Heart left ventricle (tissue), 16 donors: Measurements from ENCODE around the gene KRT81. TPM values are rescaled to one million over a fixed set of nuclear protein-coding genes. Genes with fewer than 3 reads are reported as not detected.

Experiments
- ATAC-seq, 4 donors: fragments of 200-7000 bp; cut with Tn5 transposase; one replicate each; pipeline ENCODE4 v1.9.1; 2020 to 2022; ENCODE audit warnings: moderate library complexity in 4 of 4, mild to moderate bottlenecking in 3 of 4, moderate number of reproducible peaks in 1 of 4
- DNase-seq, 5 donors: peaks; one replicate each; pipeline ENCODE4 v3.0.0-alpha.2; 2020
- H3K27ac ChIP-seq, 12 donors: fragments of 200-600 bp; sonication (generic) in 4 of 12; one replicate each; pipeline versions ENCODE4 v1.5.0 to v1.8.0; 2016 to 2022; ENCODE audit warnings: mild to moderate bottlenecking in 2 of 12
- H3K27me3 ChIP-seq, 9 donors: fragments of 200-600 bp; sonication (generic) in 2 of 9; one replicate each; pipeline versions ENCODE4 v1.5.1 to v1.8.0; 2016 to 2022; ENCODE audit warnings: mild to moderate bottlenecking in 3 of 9
- H3K36me3 ChIP-seq, 9 donors: fragments of 200-600 bp; sonication (generic) in 2 of 9; one replicate each; pipeline versions ENCODE4 v1.5.0 to v1.8.0; 2018 to 2022; ENCODE audit warnings: mild to moderate bottlenecking in 2 of 9
- H3K4me1 ChIP-seq, 12 donors: fragments of 200-600 bp; sonication (generic) in 4 of 12; one replicate each; pipeline versions ENCODE4 v1.5.0 to v1.8.0; 2016 to 2022; ENCODE audit warnings: mild to moderate bottlenecking in 3 of 12
- H3K4me3 ChIP-seq, 12 donors: fragments of 200-600 bp; sonication (generic) in 4 of 12; one replicate each; pipeline versions ENCODE4 v1.5.0 to v1.8.0; 2017 to 2022; ENCODE audit warnings: mild to moderate bottlenecking in 9 of 12, moderate library complexity in 4 of 12
- H3K9me3 ChIP-seq, 12 donors: fragments of 200-600 bp; sonication (generic) in 4 of 12; one replicate each; pipeline versions ENCODE4 v1.5.0 to v1.8.0; 2016 to 2022; ENCODE audit warnings: mild to moderate bottlenecking in 1 of 12
- POLR2A ChIP-seq, 2 donors: fragments of 450-650 bp; IDR thresholded peaks; one replicate each; pipeline ENCODE4 v1.6.1; 2017; ENCODE audit warnings: antibody characterized with exemption in 2 of 2, mild to moderate bottlenecking in 2 of 2, moderate library complexity in 2 of 2
- WGBS, 4 donors: extraction: QIAGEN DNeasy Blood & Tissue Kit in 2 of 4; methylation state at CpG; one replicate each; pipeline versions ENCODE4 v1.1.5 to v1.1.7; 2013 to 2018; 5-methylcytosine and 5-hydroxymethylcytosine counted together
- intact Hi-C, 10 donors: fragments of 100-400 bp; cut with DNase I; formaldehyde crosslinking; loops; one replicate each; pipeline versions ENCODE4 v1.11.1 to v1.14.2; 2022
- polyA plus RNA-seq, 2 donors: library from polyadenylated mRNA; stranded (reverse); fragments of 200-250 nt; gene quantifications; one replicate each; pipeline ENCODE4 v1.2.3, GENCODE V29; 2013
- total RNA-seq, 9 donors: library from RNA; depleted of rRNA in 2 of 9; stranded (reverse); fragments of >200 nt in 2 of 9; fragmentation: NEBNext Ultra II Directional in 3 of 9; extraction: Animal tissue kit (Norgen Biotek cat#: 25700) in 3 of 9; gene quantifications; one replicate each; pipeline versions ENCODE4 v1.1.0 to v1.2.4, GENCODE V29; 2016 to 2023
- TF ChIP-seq, protein P1 (sequence below), 12 donors: fragments of 200-600 bp; sonication (generic) in 4 of 12; IDR thresholded peaks; one replicate each; pipeline versions ENCODE4 v1.5.0 to v1.8.0; 2018 to 2022; ENCODE audit warnings: antibody characterized with exemption in 12 of 12, mild to moderate bottlenecking in 5 of 12
- donor health status: ischemic (EF 13 %, LVEDD 7.1; RV severe dilation, severe dysfunction).
- donor health status: healthy with polysubstance abuse.
- donor health status: DM: no; HTN: yes; CAD: no.
- donor health status: DM: no; HTN: no; CAD: no.
- donor health status: ischemic (EF 25% LVEDD 6.9; RV normal size, moderate dysfunction).
- donor health status: ischemic (EF 25% LVEDD 5.7; RV mildly dilated, moderate dysfunction).
- donor health status: healthy.
- donor health status: DM: yes; HTN: yes; CAD: no.
- donor health status: ischemic (EF 35%, LVEDD 5.7; RV mildly dilated, moderate dysfunction).
- donor health status: nonischemic (EF 11% LVEDD 7.7; RV severe dilation, severe dysfunction).
- donor health status: DM: yes; HTN: yes; CAD: no.
- donor health status: PGD.
- donor health status: ischemic (EF 29% LVEDD 5.4; RV normal size, mild dysfunction).
- donor health status: nonischemic (EF 23%, LVEDD 6.1; RV moderate dilation, normal function).

Gene KRT81
- total and polyA plus RNA-seq, 11 donors, result not detected

DNA sequence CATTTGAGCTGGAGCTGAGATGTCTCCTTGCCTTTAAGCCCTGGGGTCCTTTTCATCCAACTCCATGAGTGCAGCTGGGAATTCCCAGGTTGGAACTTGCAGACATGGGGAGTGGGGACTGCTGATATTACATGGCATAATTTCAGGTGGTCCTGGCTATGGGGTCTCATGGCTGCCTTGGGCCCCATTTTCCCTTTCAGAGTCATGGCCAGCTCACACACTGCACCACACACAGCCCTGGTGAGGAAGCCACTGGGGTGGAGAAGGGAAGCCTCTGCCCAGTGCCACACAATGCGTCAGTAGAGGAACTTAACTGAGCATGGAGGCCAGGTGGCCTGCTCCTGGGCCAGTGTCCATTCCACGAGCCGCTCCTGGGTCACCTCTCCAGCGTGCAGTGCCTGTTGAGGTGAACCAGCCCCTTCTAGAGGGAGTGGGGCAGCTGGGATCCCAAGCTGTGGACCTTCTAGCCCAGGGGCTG lies 34.2 kb downstream of the KRT81 start:
- H3K27me3 ChIP-seq, result peaks cover 12 to 71% (median 39%) of the 10 kb centered on the region in 9 donors
- H3K9me3 ChIP-seq, result no peaks in the 10 kb centered on the region
- H3K4me1 ChIP-seq, result peaks cover 0 to 13% (median 1%) of the 10 kb centered on the region in 12 donors
- 88 to 93% (median 90%) methylated on average over 3 to 4 of the region's 4 CpGs for WGBS, 4 donors
- no peak overlapping the region for H3K4me3 ChIP-seq
- H3K27ac ChIP-seq, result no peak overlapping the region
- DNase-seq, result no peak
- TF ChIP-seq, protein P1, sequence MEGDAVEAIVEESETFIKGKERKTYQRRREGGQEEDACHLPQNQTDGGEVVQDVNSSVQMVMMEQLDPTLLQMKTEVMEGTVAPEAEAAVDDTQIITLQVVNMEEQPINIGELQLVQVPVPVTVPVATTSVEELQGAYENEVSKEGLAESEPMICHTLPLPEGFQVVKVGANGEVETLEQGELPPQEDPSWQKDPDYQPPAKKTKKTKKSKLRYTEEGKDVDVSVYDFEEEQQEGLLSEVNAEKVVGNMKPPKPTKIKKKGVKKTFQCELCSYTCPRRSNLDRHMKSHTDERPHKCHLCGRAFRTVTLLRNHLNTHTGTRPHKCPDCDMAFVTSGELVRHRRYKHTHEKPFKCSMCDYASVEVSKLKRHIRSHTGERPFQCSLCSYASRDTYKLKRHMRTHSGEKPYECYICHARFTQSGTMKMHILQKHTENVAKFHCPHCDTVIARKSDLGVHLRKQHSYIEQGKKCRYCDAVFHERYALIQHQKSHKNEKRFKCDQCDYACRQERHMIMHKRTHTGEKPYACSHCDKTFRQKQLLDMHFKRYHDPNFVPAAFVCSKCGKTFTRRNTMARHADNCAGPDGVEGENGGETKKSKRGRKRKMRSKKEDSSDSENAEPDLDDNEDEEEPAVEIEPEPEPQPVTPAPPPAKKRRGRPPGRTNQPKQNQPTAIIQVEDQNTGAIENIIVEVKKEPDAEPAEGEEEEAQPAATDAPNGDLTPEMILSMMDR (IDR thresholded peaks at IDR 0.05), result no peak
- TF ChIP-seq POLR2A (IDR thresholded peaks at IDR 0.05), result no peak
- no peaks in the 10 kb centered on the region for H3K36me3 ChIP-seq
- ATAC-seq, result peak in 1 of 4 donors; percentile 18
- intact Hi-C loops, result no loop called here

DNA sequence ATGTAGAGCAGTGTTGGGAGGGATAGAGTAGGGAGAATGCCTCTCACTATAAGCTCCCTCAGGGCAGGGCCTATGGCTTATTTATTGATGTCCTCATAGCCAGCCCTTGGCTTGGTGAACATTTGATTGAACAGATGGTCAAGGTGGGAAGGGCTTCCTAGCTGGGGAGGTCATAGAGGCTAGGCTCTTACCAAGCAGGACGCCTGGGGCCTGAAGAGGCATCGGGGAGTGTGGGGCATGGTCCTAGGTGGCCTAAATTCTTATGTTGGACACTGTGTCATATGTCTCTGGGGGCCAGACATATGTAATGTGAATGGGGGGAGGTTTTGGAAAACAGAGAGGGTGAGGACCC lies 34.8 kb downstream of the KRT81 start:
- no peak for TF ChIP-seq POLR2A (IDR thresholded peaks at IDR 0.05)
- TF ChIP-seq, protein P1 (IDR thresholded peaks at IDR 0.05), result no peak
- WGBS, 4 donors, result 39 to 85% (median 65%) methylated on average over 2 of the region's 2 CpGs

DNA sequence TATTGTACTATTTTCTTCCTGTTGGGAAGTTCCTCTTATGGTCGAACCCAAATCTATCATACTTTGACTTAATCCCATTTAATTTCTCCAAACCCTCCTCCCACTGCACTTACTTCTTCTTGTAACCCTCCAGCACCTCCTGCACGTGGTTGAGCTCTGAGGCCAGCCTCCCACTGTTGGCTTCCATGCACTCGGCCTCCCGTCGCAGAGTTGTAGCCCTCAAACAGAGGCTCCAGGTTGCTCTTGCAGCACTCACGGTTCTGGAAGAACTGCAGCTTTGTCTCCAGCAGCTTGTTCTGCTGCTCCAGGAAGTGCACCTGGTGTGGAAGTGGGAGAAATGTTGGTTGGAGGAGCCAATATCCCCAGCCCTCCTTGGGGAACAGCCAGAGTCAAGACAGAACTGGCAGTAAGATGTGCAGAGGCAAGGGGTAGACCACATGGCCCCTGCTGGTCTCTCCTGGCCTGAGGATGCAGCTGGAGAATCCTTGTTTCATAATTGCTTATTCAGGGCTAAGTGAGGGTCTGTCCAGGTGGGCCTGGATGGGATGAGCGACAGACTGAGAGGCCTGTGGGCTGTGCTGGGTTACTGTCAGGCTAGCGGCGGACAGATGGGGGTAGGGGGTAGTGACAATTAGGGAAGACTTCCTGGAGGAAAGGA lies 35.3 kb downstream of the KRT81 start:
- H3K36me3 ChIP-seq, result no peaks in the 10 kb centered on the region
- WGBS, 4 donors, result 79 to 88% (median 81%) methylated on average over 8 to 9 of the region's 9 CpGs
- TF ChIP-seq POLR2A (IDR thresholded peaks at IDR 0.05), result no peak
- TF ChIP-seq, protein P1 (IDR thresholded peaks at IDR 0.05), result no peak
- no peak for DNase-seq
- no peak overlapping the region for H3K4me3 ChIP-seq
- H3K4me1 ChIP-seq, result peaks cover 0 to 13% (median 1%) of the 10 kb centered on the region in 12 donors
- H3K27me3 ChIP-seq, result peaks cover 12 to 63% (median 39%) of the 10 kb centered on the region in 9 donors
- no peak for ATAC-seq
- intact Hi-C loops, result loop anchor here in 1 of 10 donors (2.0 kb wide), 1 partner anchor 19 kb away; the partner anchor contains the start of gene KRT86
- no peak overlapping the region for H3K27ac ChIP-seq
- H3K9me3 ChIP-seq, result no peaks in the 10 kb centered on the region

More for the DNA sequence above, 34.8 kb downstream of the KRT81 start:
- DNase-seq (no peak), ATAC-seq (no peak)
- peaks cover 0 to 13% (median 1%) of the 10 kb centered on the region in 12 donors for H3K4me1 ChIP-seq
- no peaks in the 10 kb centered on the region for H3K9me3 ChIP-seq
- H3K27me3 ChIP-seq, result peaks cover 12 to 66% (median 39%) of the 10 kb centered on the region in 9 donors
- H3K36me3 ChIP-seq, result no peaks in the 10 kb centered on the region
- intact Hi-C loops, result no loop called here
- H3K27ac ChIP-seq, result no peak overlapping the region
- H3K4me3 ChIP-seq, result no peak overlapping the region

DNA sequence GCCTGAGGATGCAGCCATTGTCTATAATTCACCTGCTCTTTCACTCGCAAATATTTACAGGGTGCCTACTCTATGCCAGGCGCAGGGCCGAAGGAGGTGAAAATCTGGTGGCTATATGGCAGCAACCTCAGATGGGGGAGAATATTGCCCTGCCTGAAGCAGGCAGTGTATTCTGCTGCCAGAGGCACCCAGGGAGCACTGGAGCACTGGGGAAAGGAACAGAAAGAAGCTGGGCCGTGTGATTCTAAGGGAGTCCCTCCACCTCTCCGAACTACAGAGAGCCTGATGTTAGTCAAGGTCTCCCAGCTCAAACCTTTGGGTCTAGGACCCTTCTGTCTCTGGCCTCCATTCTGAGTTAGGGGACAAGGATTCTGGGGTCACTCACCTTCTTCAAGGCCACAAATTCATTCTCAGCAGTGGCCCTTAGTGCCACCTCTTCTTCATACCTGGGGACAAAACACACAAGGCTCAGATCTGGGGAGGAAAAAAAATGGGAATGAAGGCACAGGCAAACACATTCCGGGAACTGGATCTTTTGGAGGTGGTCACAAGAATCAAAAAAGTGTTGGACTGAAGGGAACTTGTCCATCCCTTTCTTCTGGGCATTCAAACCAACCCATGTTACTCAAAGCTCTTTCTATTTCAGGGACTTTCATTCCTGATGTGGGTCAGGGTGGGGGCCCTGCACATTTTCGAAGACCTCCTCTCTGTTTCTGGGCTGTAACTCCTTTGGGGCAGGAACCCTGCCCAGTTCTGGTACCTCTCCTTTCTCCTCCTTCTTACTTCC lies 36.2 kb downstream of the KRT81 start:
- Histone ChIP-seq H3K36me3 (no peaks in the 10 kb centered on the region), H3K27ac (no peak overlapping the region), H3K4me3 (no peak overlapping the region), H3K27me3 (peaks cover 12 to 70% (median 41%) of the 10 kb centered on the region in 9 donors), H3K9me3 (no peaks in the 10 kb centered on the region), H3K4me1 (peaks cover 0 to 13% (median 1%) of the 10 kb centered on the region in 12 donors)
- TF ChIP-seq, protein P1 (IDR thresholded peaks at IDR 0.05), result no peak
- TF ChIP-seq POLR2A (IDR thresholded peaks at IDR 0.05), result no peak
- ATAC-seq (no peak), DNase-seq (no peak)
- WGBS, 4 donors, result 68 to 92% (median 81%) methylated on average over 5 to 7 of the region's 7 CpGs
- intact Hi-C loops, result loop anchor here in 1 of 10 donors (2.0 kb wide), 1 partner anchor 20 kb away; the partner anchor contains the start of gene KRT86
